Measurements from ENCODE around the gene PRKG1. TPM values are rescaled to one million over a fixed set of nuclear protein-coding genes. Genes with fewer than 3 reads are reported as not detected.

The PRKG1 gene
- total RNA-seq, 1 experiment from 2014 or later, result 16.5 TPM

- Mint-ChIP-seq H3K4me3 (no peak overlapping the region), H3K27ac (no peak overlapping the region), H3K27me3 (ENCODE audit: low read depth) (no peaks in the 10 kb centered on the region), H3K4me1 (peaks cover 6% of the 10 kb centered on the region; the same call in 1 of the 2 replicates), H3K9me3 (no peaks in the 10 kb centered on the region), H3K36me3 (no peaks in the 10 kb centered on the region)
- POLR2A ChIA-PET, result no interaction called here
- no peak for ATAC-seq
- DNase-seq (ENCODE audit: low spot score), result no peak
- TF ChIP-seq FOXJ3 (CRISPR knock-in tag; IDR thresholded peaks at IDR 0.05; ENCODE audit: borderline replicate concordance) (no peak), ATF1 (CRISPR knock-in tag; IDR thresholded peaks at IDR 0.05) (no peak), ATF6 (CRISPR knock-in tag; IDR thresholded peaks at IDR 0.05) (no peak), ETV6 (CRISPR knock-in tag; IDR thresholded peaks at IDR 0.05) (no peak), IRF1 (CRISPR knock-in tag; IDR thresholded peaks at IDR 0.05) (no peak), MLX (CRISPR knock-in tag; IDR thresholded peaks at IDR 0.05) (no peak), ZNF416 (CRISPR knock-in tag; IDR thresholded peaks at IDR 0.05) (no peak), PREB (CRISPR knock-in tag; IDR thresholded peaks at IDR 0.05; ENCODE audit: borderline replicate concordance) (no peak), NFE2L1 (CRISPR knock-in tag; IDR thresholded peaks at IDR 0.05) (no peak), ERG (CRISPR knock-in tag; IDR thresholded peaks at IDR 0.05) (no peak), FOXK1 (CRISPR knock-in tag; IDR thresholded peaks at IDR 0.05) (no peak)
- CTCF ChIA-PET, result no interaction called here
Observed at GRCh38 chr10:51498424-51498823, 424.1 kb downstream of the PRKG1 start.

GRCh38 chr10:51501396-51501795 lies 427.1 kb downstream of the PRKG1 start:
- CTCF ChIA-PET, result no interaction called here
- Mint-ChIP-seq H3K9me3 (no peaks in the 10 kb centered on the region; the same call in 1 of the 2 replicates), H3K4me1 (peaks cover 5% of the 10 kb centered on the region; the same call in 1 of the 2 replicates), H3K27ac (no peak overlapping the region), H3K36me3 (no peaks in the 10 kb centered on the region), H3K27me3 (ENCODE audit: low read depth) (no peaks in the 10 kb centered on the region), H3K4me3 (no peak overlapping the region)
- ATAC-seq (no peak), DNase-seq (ENCODE audit: low spot score) (no peak)
- TF ChIP-seq ARID4B (CRISPR knock-in tag; IDR thresholded peaks at IDR 0.05; ENCODE audit: borderline replicate concordance) (no peak), RELA (CRISPR knock-in tag; IDR thresholded peaks at IDR 0.05; ENCODE audit: borderline replicate concordance) (no peak), JUN (CRISPR knock-in tag; IDR thresholded peaks at IDR 0.05) (no peak), AFF4 (CRISPR knock-in tag; IDR thresholded peaks at IDR 0.05; ENCODE audit: borderline replicate concordance) (no peak), ZNF263 (CRISPR knock-in tag; IDR thresholded peaks at IDR 0.05; ENCODE audit: low read depth) (no peak), CDX4 (CRISPR knock-in tag; IDR thresholded peaks at IDR 0.05; ENCODE audit: borderline replicate concordance) (no peak)
- POLR2A ChIA-PET, result no interaction called here

All from WTC11 (cell line).